ENCODE data around the gene MZB1.
"Not testable (repeated sequence)": the region's sequence is repeated elsewhere in the genome, so short reads cannot be mapped to it uniquely, and the experiment has no call there.

Gene MZB1

GRCh38 chr5:139387611-139388197, 2.0 kb downstream of the MZB1 start:
- H3K4me1 ChIP-seq (ENCODE audit: insufficient read depth, poor library complexity, severe bottlenecking) = peaks cover 26% of the 10 kb centered on the region
- H3K36me3 ChIP-seq (ENCODE audit: low read depth) = no peaks in the 10 kb centered on the region
- no peak overlapping the region for H3K4me3 ChIP-seq (ENCODE audit: severe bottlenecking)
- no peak for TF ChIP-seq CTCF (IDR thresholded peaks at IDR 0.05; ENCODE audit: poor library complexity, severe bottlenecking)
- no peaks in the 10 kb centered on the region for H3K27me3 ChIP-seq (ENCODE audit: insufficient read depth, poor library complexity, severe bottlenecking)
- DNase-seq (ENCODE audit: low spot score) (no peak), ATAC-seq (ENCODE audit: low read depth) (no peak)
- no peaks in the 10 kb centered on the region for H3K9me3 ChIP-seq (ENCODE audit: severe bottlenecking)
- H3K27ac ChIP-seq (ENCODE audit: poor library complexity, severe bottlenecking) = no peak overlapping the region

GRCh38 chr5:139386956-139387355, 2.8 kb downstream of the MZB1 start:
- H3K36me3 ChIP-seq (ENCODE audit: low read depth); ATAC-seq (ENCODE audit: low read depth); DNase-seq (ENCODE audit: low spot score); H3K9me3 ChIP-seq (ENCODE audit: severe bottlenecking); H3K27ac ChIP-seq (ENCODE audit: poor library complexity, severe bottlenecking); H3K4me3 ChIP-seq (ENCODE audit: severe bottlenecking); H3K27me3 ChIP-seq (ENCODE audit: insufficient read depth, poor library complexity, severe bottlenecking): not testable (repeated sequence)
- peaks cover 25% of the 10 kb centered on the region for H3K4me1 ChIP-seq (ENCODE audit: insufficient read depth, poor library complexity, severe bottlenecking)

- Histone ChIP-seq H3K4me1 (ENCODE audit: insufficient read depth, poor library complexity, severe bottlenecking) (peaks cover 15% of the 10 kb centered on the region), H3K9me3 (ENCODE audit: severe bottlenecking) (no peaks in the 10 kb centered on the region), H3K27me3 (ENCODE audit: insufficient read depth, poor library complexity, severe bottlenecking) (no peaks in the 10 kb centered on the region), H3K27ac (ENCODE audit: poor library complexity, severe bottlenecking) (no peak overlapping the region), H3K36me3 (ENCODE audit: low read depth) (no peaks in the 10 kb centered on the region), H3K4me3 (ENCODE audit: severe bottlenecking) (no peak overlapping the region)
- DNase-seq (ENCODE audit: low spot score) (no peak), ATAC-seq (ENCODE audit: low read depth) (peak; percentile 19; the same call in 1 of the 3 replicates)
- no peak for TF ChIP-seq CTCF (IDR thresholded peaks at IDR 0.05; ENCODE audit: poor library complexity, severe bottlenecking)
Observed at GRCh38 chr5:139386050-139386438, 3.7 kb downstream of the MZB1 start.

- Histone ChIP-seq H3K9me3 (ENCODE audit: severe bottlenecking) (no peaks in the 10 kb centered on the region), H3K4me1 (ENCODE audit: insufficient read depth, poor library complexity, severe bottlenecking) (peaks cover 14% of the 10 kb centered on the region), H3K27ac (ENCODE audit: poor library complexity, severe bottlenecking) (no peak overlapping the region), H3K27me3 (ENCODE audit: insufficient read depth, poor library complexity, severe bottlenecking) (no peaks in the 10 kb centered on the region), H3K36me3 (ENCODE audit: low read depth) (no peaks in the 10 kb centered on the region), H3K4me3 (ENCODE audit: severe bottlenecking) (peak overlapping the region; percentile 18)
- peak; percentile 54 for TF ChIP-seq CTCF (IDR thresholded peaks at IDR 0.05; ENCODE audit: poor library complexity, severe bottlenecking)
- peak; percentile 45 for DNase-seq (ENCODE audit: low spot score)
- peak; percentile 51 for ATAC-seq (ENCODE audit: low read depth)
Observed at GRCh38 chr5:139385061-139386049, 4.4 kb downstream of the MZB1 start.

GRCh38 chr5:139384591-139385051, 5.1 kb downstream of the MZB1 start:
- H3K4me3 ChIP-seq (ENCODE audit: severe bottlenecking) = peak overlapping the region; percentile 18
- TF ChIP-seq CTCF (IDR thresholded peaks at IDR 0.05; ENCODE audit: poor library complexity, severe bottlenecking) = no peak
- H3K4me1 ChIP-seq (ENCODE audit: insufficient read depth, poor library complexity, severe bottlenecking) = peaks cover 14% of the 10 kb centered on the region
- ATAC-seq (ENCODE audit: low read depth) (no peak), DNase-seq (ENCODE audit: low spot score) (no peak)
- no peaks in the 10 kb centered on the region for H3K9me3 ChIP-seq (ENCODE audit: severe bottlenecking)
- H3K27me3 ChIP-seq (ENCODE audit: insufficient read depth, poor library complexity, severe bottlenecking) = no peaks in the 10 kb centered on the region
- H3K27ac ChIP-seq (ENCODE audit: poor library complexity, severe bottlenecking) = no peak overlapping the region
- H3K36me3 ChIP-seq (ENCODE audit: low read depth) = no peaks in the 10 kb centered on the region
